ENCODE measurements around the gene MYO1A. TPM values are rescaled to one million over a fixed set of nuclear protein-coding genes. Genes with fewer than 3 reads are reported as not detected.

Gene MYO1A
- total and polyA plus RNA-seq, 2 of the 13 experiments (the other 11 are each of a cell fraction or from before 2014, with no cell fraction given): 5.3 to 6.0 TPM

DNA sequence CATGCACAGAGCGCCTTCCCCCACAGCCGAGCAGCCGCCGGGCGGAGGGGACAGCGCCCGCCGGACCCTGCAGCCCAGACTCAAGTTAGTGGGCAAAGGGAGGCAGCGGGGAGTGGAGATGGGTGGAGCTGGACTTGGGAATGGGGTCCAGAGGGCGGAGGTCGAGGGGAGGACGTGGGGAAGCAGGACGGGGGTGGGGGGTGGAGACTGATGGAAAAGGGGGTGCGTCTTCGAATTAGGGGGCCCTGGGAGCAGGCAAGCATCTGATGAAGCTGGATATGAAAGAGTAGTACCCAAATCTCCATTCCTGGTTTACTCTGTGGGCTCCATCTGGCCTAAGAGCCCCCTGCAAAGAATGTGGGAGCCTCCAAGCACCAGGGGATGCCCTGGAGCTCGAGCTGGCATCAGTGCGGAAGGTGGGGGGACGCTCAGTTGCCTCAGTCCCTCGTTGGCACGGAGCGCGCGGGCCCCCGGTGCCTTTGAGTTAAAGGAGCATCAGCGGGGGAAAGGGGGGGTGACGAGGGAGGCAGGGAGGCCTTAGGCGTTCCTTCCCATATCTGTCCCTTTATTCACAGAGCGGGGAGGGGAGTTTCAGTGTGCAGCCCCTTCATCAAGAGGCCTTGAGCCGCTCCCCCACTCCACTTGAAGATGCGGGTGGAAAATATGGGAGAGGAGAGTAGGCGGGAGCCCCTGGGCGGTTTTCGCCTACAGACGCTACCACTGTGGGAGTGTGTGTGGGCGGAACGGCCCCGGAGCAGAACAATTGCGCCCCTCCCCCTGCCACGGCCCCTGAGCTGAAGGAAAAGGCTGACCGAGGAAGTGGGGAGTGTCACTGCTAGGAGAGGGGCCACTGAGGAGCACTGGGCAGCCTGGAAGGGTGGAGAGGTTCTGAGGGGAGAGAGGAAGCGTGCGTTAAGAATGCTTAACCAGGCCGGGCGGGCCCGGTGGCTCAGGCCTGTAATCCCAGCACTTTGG lies 39.6 kb upstream of the MYO1A start:
- peaks cover 15% of the 10 kb centered on the region for H3K79me2 ChIP-seq (ENCODE audit: insufficient read depth, low read length)
- DNase-seq (ENCODE audit: low spot score) (no peak), FAIRE-seq (no peak), ATAC-seq (peak; percentile 6)
- H3K4me1 ChIP-seq (ENCODE audit: insufficient read depth, low read length): peaks cover 28% of the 10 kb centered on the region
- intact Hi-C loops (cut with micrococcal nuclease; ENCODE audit: unreplicated experiment) (loop anchor here (2.0 kb wide), 1 partner anchor 21 kb away; the partner anchor contains the start of gene STAT6), in situ Hi-C loops (cut with HindIII; ENCODE audit: extremely low pct_ligation_motif_present, low pct_unique_long_range_greater_than_20kb) (no loop called here)
- no TSS peak for BruUV-seq (replicated peaks)
- peaks cover 9 to 29% of the 10 kb centered on the region in 2 experiments; a peak in 4 of 5 replicates for H3K36me3 ChIP-seq (replicated peaks in 1 of 2; ENCODE audit: control insufficient read depth in 1 of 2, insufficient read depth in 2 of 2, low read length in 2 of 2)
- under 1% methylated on average over 38 of the region's 45 CpGs for WGBS (ENCODE audit: low lambda C conversion rate)
- H3K27ac ChIP-seq (ENCODE audit: extremely low read length, insufficient read depth, low read length): peak overlapping the region; percentile 83
- no peak overlapping the region for H2AFZ ChIP-seq (ENCODE audit: low read length)
- H3K27me3 ChIP-seq (ENCODE audit: control insufficient read depth in 1 of 2, insufficient read depth in 2 of 2, low read length in 2 of 2): no peaks in the 10 kb centered on the region; a peak in 1 of 5 replicates
- POLR2A ChIA-PET: interaction anchor here (0.9 to 5.0 kb wide), 10 partner anchors 10 to 431 kb away, joined by 3 to 184 read pairs (median 6); partner anchors contain the start of genes DDIT3, LRP1, NEMP1 and SHMT2
- H3K9me3 ChIP-seq (ENCODE audit: low read length): no peaks in the 10 kb centered on the region
- H3K4me3 ChIP-seq (replicated peaks in 1 of 3; ENCODE audit: insufficient read depth in 1 of 3, low read depth in 2 of 3, low read length in 3 of 3): peak overlapping the region; percentile 83 to 93 (median 84)
- H4K20me1 ChIP-seq (ENCODE audit: insufficient read depth, low read length): 0 out of 2 replicates have a peak, but pooled peaks cover 6% of the 10 kb centered on the region
- peak overlapping the region; percentile 82 for H3K9ac ChIP-seq (ENCODE audit: insufficient read depth, low read depth, low read length)
- peak overlapping the region; percentile 81 for H3K4me2 ChIP-seq (ENCODE audit: low read depth, low read length)
- CTCF ChIA-PET (ENCODE audit: low intra/inter-chr PET ratio, low total read pairs): interaction anchor here (1.6 kb wide), 1 partner anchor 20 kb away, joined by 3 read pairs; no protein-coding TSS in a partner anchor
- TF ChIP-seq RORA (CRISPR knock-in tag; IDR thresholded peaks at IDR 0.05) (no peak), SAP130 (CRISPR knock-in tag; IDR thresholded peaks at IDR 0.05; ENCODE audit: low read depth) (peak; percentile 30), ZNF335 (CRISPR knock-in tag; IDR thresholded peaks at IDR 0.05) (0 out of 2 replicates have a peak, but pooled peaks have one; percentile 30), SOX13 (IDR thresholded peaks at IDR 0.05) (peak; percentile 9; the same call in 1 of the 2 replicates), SOX13 (CRISPR knock-in tag; conservative IDR thresholded peaks at IDR 0.05 in 1 of 2, IDR thresholded peaks at IDR 0.05 in 1 of 2) (peak in 1 of 2 experiments; percentile 25; a peak in 1 of 4 replicates), ZFX (CRISPR knock-in tag; IDR thresholded peaks at IDR 0.05; ENCODE audit: low read depth) (peak; percentile 45; the same call in 1 of the 2 replicates), CHCHD3 (CRISPR knock-in tag; IDR thresholded peaks at IDR 0.05) (no peak), POLR2AphosphoS2 (IDR thresholded peaks at IDR 0.05; ENCODE audit: low read depth, low read length) (no peak)
- TF ChIP-seq, protein P1, sequence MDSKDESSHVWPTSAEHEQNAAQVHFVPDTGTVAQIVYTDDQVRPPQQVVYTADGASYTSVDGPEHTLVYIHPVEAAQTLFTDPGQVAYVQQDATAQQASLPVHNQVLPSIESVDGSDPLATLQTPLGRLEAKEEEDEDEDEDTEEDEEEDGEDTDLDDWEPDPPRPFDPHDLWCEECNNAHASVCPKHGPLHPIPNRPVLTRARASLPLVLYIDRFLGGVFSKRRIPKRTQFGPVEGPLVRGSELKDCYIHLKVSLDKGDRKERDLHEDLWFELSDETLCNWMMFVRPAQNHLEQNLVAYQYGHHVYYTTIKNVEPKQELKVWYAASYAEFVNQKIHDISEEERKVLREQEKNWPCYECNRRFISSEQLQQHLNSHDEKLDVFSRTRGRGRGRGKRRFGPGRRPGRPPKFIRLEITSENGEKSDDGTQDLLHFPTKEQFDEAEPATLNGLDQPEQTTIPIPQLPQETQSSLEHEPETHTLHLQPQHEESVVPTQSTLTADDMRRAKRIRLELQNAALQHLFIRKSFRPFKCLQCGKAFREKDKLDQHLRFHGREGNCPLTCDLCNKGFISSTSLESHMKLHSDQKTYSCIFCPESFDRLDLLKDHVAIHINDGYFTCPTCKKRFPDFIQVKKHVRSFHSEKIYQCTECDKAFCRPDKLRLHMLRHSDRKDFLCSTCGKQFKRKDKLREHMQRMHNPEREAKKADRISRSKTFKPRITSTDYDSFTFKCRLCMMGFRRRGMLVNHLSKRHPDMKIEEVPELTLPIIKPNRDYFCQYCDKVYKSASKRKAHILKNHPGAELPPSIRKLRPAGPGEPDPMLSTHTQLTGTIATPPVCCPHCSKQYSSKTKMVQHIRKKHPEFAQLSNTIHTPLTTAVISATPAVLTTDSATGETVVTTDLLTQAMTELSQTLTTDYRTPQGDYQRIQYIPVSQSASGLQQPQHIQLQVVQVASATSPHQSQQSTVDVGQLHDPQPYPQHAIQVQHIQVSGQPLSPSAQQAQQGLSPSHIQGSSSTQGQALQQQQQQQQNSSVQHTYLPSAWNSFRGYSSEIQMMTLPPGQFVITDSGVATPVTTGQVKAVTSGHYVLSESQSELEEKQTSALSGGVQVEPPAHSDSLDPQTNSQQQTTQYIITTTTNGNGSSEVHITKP (CRISPR knock-in tag; IDR thresholded peaks at IDR 0.05; ENCODE audit: low read depth): peak; percentile 49; the same call in 1 of the 2 replicates
- TF ChIP-seq, protein P2, sequence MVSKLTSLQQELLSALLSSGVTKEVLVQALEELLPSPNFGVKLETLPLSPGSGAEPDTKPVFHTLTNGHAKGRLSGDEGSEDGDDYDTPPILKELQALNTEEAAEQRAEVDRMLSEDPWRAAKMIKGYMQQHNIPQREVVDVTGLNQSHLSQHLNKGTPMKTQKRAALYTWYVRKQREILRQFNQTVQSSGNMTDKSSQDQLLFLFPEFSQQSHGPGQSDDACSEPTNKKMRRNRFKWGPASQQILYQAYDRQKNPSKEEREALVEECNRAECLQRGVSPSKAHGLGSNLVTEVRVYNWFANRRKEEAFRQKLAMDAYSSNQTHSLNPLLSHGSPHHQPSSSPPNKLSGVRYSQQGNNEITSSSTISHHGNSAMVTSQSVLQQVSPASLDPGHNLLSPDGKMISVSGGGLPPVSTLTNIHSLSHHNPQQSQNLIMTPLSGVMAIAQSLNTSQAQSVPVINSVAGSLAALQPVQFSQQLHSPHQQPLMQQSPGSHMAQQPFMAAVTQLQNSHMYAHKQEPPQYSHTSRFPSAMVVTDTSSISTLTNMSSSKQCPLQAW (CRISPR knock-in tag; IDR thresholded peaks at IDR 0.05): 0 out of 2 replicates have a peak, but pooled peaks have one; percentile 31
- TF ChIP-seq, protein P3, sequence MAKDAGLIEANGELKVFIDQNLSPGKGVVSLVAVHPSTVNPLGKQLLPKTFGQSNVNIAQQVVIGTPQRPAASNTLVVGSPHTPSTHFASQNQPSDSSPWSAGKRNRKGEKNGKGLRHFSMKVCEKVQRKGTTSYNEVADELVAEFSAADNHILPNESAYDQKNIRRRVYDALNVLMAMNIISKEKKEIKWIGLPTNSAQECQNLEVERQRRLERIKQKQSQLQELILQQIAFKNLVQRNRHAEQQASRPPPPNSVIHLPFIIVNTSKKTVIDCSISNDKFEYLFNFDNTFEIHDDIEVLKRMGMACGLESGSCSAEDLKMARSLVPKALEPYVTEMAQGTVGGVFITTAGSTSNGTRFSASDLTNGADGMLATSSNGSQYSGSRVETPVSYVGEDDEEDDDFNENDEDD (CRISPR knock-in tag; IDR thresholded peaks at IDR 0.05; ENCODE audit: borderline replicate concordance): no peak

Measured in HepG2 (cell line).